ENCODE measurements around the gene UBE2J2. TPM values are rescaled to one million over a fixed set of nuclear protein-coding genes. Genes with fewer than 3 reads are reported as not detected.

The UBE2J2 gene
- total RNA-seq, 1 donor from 2014 or later, result 32.9 TPM

DNA sequence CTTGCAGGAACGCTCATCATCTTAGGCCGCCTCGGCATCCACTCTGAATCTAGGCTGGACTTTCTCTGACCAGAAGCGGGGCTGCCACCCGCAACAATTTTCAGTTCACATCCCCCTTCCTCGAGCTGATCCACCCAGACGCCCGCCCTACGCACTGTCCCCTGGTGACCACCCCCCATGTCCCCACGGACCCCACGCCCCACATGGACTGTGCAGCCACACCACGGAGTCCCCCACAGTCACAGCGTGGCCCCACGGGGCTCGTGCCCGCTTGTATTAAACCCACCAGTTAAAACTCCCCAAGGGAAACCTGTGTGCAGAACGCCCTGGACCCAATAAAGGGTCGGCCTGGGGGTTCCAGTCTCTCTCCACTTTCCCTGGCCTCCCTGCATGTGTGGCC, 14.1 kb downstream of the UBE2J2 start:
- H3K9ac ChIP-seq, result no peak overlapping the region
- Mint-ChIP-seq H3K4me1 (peaks cover 3% of the 10 kb centered on the region), H3K36me3 (peaks cover 28% of the 10 kb centered on the region), H3K4me3 (no peak overlapping the region), H3K27ac (peak overlapping the region; percentile 42), H3K9me3 (no peaks in the 10 kb centered on the region), H3K27me3 (ENCODE audit: insufficient read depth, low read depth) (peaks cover 2% of the 10 kb centered on the region)
- no peak overlapping the region for H3K4me2 ChIP-seq
- no peak overlapping the region for H2AFZ ChIP-seq (replicated peaks)
- H3K4me3 ChIP-seq, result no peak overlapping the region
- TF ChIP-seq, protein P1, sequence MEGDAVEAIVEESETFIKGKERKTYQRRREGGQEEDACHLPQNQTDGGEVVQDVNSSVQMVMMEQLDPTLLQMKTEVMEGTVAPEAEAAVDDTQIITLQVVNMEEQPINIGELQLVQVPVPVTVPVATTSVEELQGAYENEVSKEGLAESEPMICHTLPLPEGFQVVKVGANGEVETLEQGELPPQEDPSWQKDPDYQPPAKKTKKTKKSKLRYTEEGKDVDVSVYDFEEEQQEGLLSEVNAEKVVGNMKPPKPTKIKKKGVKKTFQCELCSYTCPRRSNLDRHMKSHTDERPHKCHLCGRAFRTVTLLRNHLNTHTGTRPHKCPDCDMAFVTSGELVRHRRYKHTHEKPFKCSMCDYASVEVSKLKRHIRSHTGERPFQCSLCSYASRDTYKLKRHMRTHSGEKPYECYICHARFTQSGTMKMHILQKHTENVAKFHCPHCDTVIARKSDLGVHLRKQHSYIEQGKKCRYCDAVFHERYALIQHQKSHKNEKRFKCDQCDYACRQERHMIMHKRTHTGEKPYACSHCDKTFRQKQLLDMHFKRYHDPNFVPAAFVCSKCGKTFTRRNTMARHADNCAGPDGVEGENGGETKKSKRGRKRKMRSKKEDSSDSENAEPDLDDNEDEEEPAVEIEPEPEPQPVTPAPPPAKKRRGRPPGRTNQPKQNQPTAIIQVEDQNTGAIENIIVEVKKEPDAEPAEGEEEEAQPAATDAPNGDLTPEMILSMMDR (IDR thresholded peaks at IDR 0.05), result no peak
- TF ChIP-seq EZH2 (IDR thresholded peaks at IDR 0.05), result no peak
- no peak for TF ChIP-seq EZH2phosphoT487 (IDR thresholded peaks at IDR 0.05)
- no peaks in the 10 kb centered on the region for H3K79me2 ChIP-seq (ENCODE audit: low read depth)
- no peaks in the 10 kb centered on the region for H3K36me3 ChIP-seq
- H3K9me3 ChIP-seq (ENCODE audit: low read depth), result no peaks in the 10 kb centered on the region
- no peaks in the 10 kb centered on the region for H3F3A ChIP-seq (ENCODE audit: low read depth)
- peaks cover 58% of the 10 kb centered on the region for H4K20me1 ChIP-seq (ENCODE audit: low read depth)
- no peaks in the 10 kb centered on the region for H3K27me3 ChIP-seq
- no peak for DNase-seq (ENCODE audit: low spot score)
- H3K27ac ChIP-seq, result no peak overlapping the region
- no peaks in the 10 kb centered on the region for H3K4me1 ChIP-seq

GRCh38 chr1:1259119-1259488, 14.6 kb downstream of the UBE2J2 start:
- Histone ChIP-seq H2AFZ (replicated peaks) (no peak overlapping the region), H3K27ac (no peak overlapping the region), H3K4me3 (no peak overlapping the region), H3K9me3 (ENCODE audit: low read depth) (no peaks in the 10 kb centered on the region), H3K27me3 (no peaks in the 10 kb centered on the region), H3K36me3 (no peaks in the 10 kb centered on the region), H3K4me2 (no peak overlapping the region), H3K79me2 (ENCODE audit: low read depth) (no peaks in the 10 kb centered on the region), H4K20me1 (ENCODE audit: low read depth) (peaks cover 54% of the 10 kb centered on the region), H3K9ac (no peak overlapping the region), H3F3A (ENCODE audit: low read depth) (no peaks in the 10 kb centered on the region), H3K4me1 (no peaks in the 10 kb centered on the region)
- Mint-ChIP-seq H3K9me3 (no peaks in the 10 kb centered on the region), H3K36me3 (peaks cover 28% of the 10 kb centered on the region), H3K4me3 (no peak overlapping the region), H3K4me1 (peaks cover 3% of the 10 kb centered on the region), H3K27me3 (ENCODE audit: insufficient read depth, low read depth) (peaks cover 2% of the 10 kb centered on the region), H3K27ac (peak overlapping the region; percentile 42)
- DNase-seq (ENCODE audit: low spot score), result no peak
- TF ChIP-seq EZH2phosphoT487 (IDR thresholded peaks at IDR 0.05) (no peak), EZH2 (IDR thresholded peaks at IDR 0.05) (no peak)
- TF ChIP-seq, protein P1 (IDR thresholded peaks at IDR 0.05), result no peak

DNA sequence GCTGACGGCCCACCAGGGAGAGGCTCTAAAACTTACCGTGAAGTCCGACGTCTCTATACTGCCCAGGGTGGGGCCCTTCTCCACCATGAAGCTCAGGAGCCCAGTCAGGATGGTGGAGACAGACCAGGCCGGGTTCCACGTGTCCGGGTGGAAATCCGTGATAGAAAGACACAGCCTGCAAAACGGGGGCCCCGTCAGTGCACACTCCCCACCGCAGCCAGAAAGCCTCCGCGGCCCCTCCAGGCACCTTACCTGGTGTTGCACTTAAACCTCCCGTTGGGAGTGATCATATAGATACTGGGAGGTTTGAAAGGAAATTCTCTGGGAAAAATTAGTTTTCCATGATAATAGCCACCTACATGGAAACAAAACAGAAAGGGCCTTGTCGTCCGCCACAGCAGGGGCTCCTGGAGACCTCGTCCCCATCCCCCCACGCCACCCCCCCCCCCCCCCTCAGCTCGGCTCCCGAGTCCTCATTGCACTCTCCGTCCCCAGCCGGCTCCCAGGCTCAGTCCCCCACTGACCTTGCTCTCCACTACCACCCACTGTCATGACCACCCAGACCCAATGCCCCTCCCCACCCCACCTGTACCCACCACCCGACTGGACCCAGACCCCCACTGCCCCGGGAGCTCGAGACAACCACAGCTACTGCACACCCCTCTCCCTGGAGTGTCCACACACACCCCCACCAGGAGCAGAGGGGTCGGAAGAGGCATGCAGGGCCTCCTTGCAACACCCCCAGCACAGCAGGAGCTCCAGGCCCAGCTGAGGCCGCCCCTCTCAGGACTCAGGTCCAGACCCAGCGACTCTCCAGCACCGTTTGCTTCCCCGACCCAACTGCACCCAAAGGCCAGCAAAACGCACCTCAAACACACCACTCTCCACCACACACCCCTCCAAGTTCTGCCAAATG, 16.4 kb downstream of the UBE2J2 start:
- Mint-ChIP-seq H3K9me3 (no peaks in the 10 kb centered on the region), H3K27ac (peak overlapping the region; percentile 40), H3K27me3 (ENCODE audit: insufficient read depth, low read depth) (peaks cover 3% of the 10 kb centered on the region), H3K36me3 (peaks cover 28% of the 10 kb centered on the region), H3K4me3 (peak overlapping the region; percentile 41), H3K4me1 (peaks cover 3% of the 10 kb centered on the region)
- Histone ChIP-seq H3K36me3 (no peaks in the 10 kb centered on the region), H3K27ac (no peak overlapping the region), H3K4me1 (no peaks in the 10 kb centered on the region), H3K4me3 (no peak overlapping the region), H2AFZ (replicated peaks) (no peak overlapping the region), H3K4me2 (no peak overlapping the region), H3F3A (ENCODE audit: low read depth) (no peaks in the 10 kb centered on the region), H3K9ac (no peak overlapping the region), H3K9me3 (ENCODE audit: low read depth) (no peaks in the 10 kb centered on the region), H3K27me3 (no peaks in the 10 kb centered on the region), H3K79me2 (ENCODE audit: low read depth) (no peaks in the 10 kb centered on the region), H4K20me1 (ENCODE audit: low read depth) (peaks cover 37% of the 10 kb centered on the region)
- TF ChIP-seq EZH2phosphoT487 (IDR thresholded peaks at IDR 0.05) (no peak), EZH2 (IDR thresholded peaks at IDR 0.05) (no peak)
- TF ChIP-seq, protein P1 (IDR thresholded peaks at IDR 0.05), result no peak
- DNase-seq (ENCODE audit: low spot score), result no peak
